NCI-H2227 (cell line): ENCODE measurements around the gene LEF1.

Experiments
- DNase-seq: peaks from one replicate; lab custom pipeline; 2025; ENCODE audit not compliant: unreplicated experiment; lab: John Stamatoyannopoulos, UW

Gene LEF1

DNA sequence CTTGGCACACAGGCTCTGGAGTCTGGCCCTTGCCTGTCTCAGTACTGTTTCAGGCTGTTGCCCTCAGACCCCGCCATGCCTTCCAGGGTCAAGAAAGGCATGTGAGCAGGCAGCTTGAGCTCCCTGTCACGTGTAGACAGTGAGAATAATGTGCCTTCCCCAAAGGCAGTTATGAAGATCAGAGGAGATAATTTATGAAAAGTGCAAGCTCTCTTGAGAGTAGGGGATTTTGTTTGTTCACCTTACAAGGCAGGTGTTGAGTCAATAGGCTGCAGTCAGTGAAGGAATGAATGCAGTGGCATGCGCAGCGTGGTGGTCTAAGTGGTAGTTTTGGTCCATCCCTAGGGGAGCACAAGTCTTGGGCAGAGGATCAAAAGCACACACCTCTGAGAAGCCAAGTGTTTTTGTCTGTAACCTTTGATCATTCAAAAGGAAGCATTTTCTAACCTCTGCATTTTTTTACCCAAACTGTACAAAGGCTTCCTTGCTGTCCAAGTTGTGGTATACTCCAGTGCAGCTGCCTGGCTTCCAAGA lies 164.7 kb downstream of the LEF1 start:
- no peak for DNase-seq

DNA sequence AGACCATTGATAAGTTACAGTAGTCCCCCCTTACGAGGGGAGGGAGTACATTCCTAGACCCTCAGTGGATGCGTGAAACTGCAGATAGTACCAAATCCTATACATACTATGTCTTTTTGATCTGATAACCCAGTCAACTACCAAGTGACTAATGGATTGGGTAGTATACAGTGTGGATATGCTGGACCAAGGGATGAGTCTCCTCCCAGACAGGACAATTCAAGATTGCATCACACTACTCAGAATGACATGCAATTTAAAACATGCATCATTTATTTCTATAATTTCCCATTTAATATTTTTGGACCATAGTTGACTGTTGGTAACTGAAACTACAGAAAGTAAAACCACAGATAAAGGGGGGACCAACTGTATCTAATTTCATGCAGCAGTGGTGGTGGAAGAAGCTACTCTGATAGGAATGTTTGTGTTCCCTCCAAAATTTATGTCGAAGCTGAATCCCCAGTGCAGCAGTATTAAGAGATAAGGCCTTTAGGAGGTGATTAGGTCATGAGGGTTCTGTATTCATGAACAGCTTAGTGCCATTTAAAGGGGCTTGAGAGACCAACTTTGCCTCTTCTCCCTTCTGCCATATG lies 167.1 kb downstream of the LEF1 start:
- DNase-seq = no peak

DNA sequence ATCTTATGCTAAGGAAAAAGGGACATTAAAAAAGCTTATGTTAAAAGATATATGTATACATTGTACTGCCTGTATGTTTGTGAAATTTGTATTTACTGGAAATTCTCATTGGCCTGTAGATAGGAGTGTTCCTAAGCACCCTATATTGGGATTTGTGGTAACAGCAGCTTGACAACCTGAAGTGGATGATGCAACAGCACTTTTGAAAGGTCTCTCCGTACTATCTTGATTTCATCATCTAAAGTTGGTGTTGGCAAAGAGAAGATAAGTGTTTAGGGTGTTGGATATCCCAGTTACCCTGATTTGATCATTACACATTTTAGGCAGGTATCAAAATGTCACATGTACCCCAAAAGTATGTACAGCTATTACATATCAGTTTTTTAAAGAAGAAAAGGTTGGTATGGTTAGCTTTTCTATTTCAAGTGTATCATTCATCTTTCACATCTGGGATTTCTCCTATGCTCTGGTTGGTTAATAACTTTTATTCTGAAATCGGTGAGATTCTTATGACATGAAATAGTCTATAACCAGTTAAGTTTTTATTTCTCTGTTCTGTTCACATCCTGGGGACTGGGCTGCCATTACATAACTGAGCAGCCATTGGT lies 168.7 kb downstream of the LEF1 start:
- no peak for DNase-seq

DNA sequence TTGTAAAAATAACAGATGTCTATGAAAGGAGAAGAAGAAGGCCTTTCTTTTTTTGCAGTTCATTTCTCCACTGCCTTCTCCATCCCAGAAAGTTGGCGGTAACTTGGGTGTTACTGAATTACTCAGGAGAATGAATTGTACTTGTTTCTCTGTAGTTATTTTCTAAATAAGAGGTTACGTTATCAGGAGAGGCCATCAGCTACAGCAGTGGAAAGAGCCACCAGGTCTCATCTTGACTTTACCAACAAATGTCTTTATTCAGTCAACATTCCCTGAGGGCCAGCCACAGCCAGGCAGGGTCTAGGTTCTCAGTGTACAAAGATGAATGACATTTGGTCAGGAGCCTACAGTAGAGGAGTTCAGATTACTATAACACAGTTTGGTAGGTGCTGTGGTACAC lies 170.9 kb downstream of the LEF1 start:
- no peak for DNase-seq
